ENCODE results near the gene CREB3L2. TPM values are rescaled to one million over a fixed set of nuclear protein-coding genes. Genes with fewer than 3 reads are reported as not detected.

The CREB3L2 gene
- total and polyA plus RNA-seq, 2 of the 4 experiments (the other 2 are of a cell fraction): 42.3 to 57.9 TPM

GRCh38 chr7:137947046-137947445 lies 54.8 kb downstream of the CREB3L2 start:
- peaks cover 41 to 86% of the 10 kb centered on the region in 2 experiments for H3K79me1 ChIP-seq (ENCODE audit: low read depth in 1 of 2, low read length in 2 of 2)
- H2AK5ac ChIP-seq (ENCODE audit: low read depth, low read length): no peak overlapping the region
- no peak for ATAC-seq (ENCODE audit: low read depth)
- ChIA-PET CTCF (no interaction called here), POLR2A (ENCODE audit: unreplicated experiment) (no interaction called here)
- no peak overlapping the region for H2BK20ac ChIP-seq (ENCODE audit: low read depth, low read length)
- H3K9me1 ChIP-seq (ENCODE audit: insufficient read depth, low read length): peaks cover 11% of the 10 kb centered on the region
- H3K9ac ChIP-seq (ENCODE audit: low read depth, low read length): no peak overlapping the region
- no peak overlapping the region for H3K27ac ChIP-seq (ENCODE audit: insufficient read depth, low read length)
- H4K5ac ChIP-seq (ENCODE audit: low read depth, low read length): no peak overlapping the region
- H3K4ac ChIP-seq (ENCODE audit: low read depth, low read length): no peak overlapping the region
- no peaks in the 10 kb centered on the region for H3K27me3 ChIP-seq (ENCODE audit: control insufficient read depth, insufficient read depth, low read length)
- in situ Hi-C loops (cut with MboI; ENCODE audit: low sequenced_read_pairs): no loop called here
- DNase-seq: no peak
- no peak overlapping the region for H2BK120ac ChIP-seq (ENCODE audit: low read depth, low read length)
- no peak overlapping the region for H2AK9ac ChIP-seq (replicated peaks; ENCODE audit: low read depth, low read length, poor library complexity)
- no peak overlapping the region for H4K91ac ChIP-seq (ENCODE audit: insufficient read depth, low read depth, low read length)
- TF ChIP-seq MAFK (IDR thresholded peaks at IDR 0.05; ENCODE audit: low read depth, low read length) (no peak), MXI1 (IDR thresholded peaks at IDR 0.05; ENCODE audit: borderline replicate concordance, low read depth, low read length) (no peak), ELK1 (IDR thresholded peaks at IDR 0.05; ENCODE audit: borderline replicate concordance, low read depth, low read length) (no peak), RFX5 (IDR thresholded peaks at IDR 0.05; ENCODE audit: low read depth, low read length) (no peak), MAZ (IDR thresholded peaks at IDR 0.05; ENCODE audit: borderline replicate concordance, low read depth, low read length) (no peak), RAD21 (IDR thresholded peaks at IDR 0.05; ENCODE audit: low read length) (no peak), USF2 (IDR thresholded peaks at IDR 0.05; ENCODE audit: low read depth, low read length) (no peak), SMC3 (IDR thresholded peaks at IDR 0.05; ENCODE audit: low read depth, low read length) (no peak), NFE2L2 (IDR thresholded peaks at IDR 0.05; ENCODE audit: low read depth, low read length) (no peak), CTCF (conservative IDR thresholded peaks at IDR 0.05; ENCODE audit: low read depth, low read length) (no peak), CHD1 (IDR thresholded peaks at IDR 0.05; ENCODE audit: low read depth, low read length) (no peak), RCOR1 (IDR thresholded peaks at IDR 0.05; ENCODE audit: insufficient replicate concordance, low read length) (no peak)
- no peak overlapping the region for H2BK15ac ChIP-seq (ENCODE audit: low read depth, low read length)
- no peak overlapping the region for H2AFZ ChIP-seq (replicated peaks; ENCODE audit: low read length, poor library complexity)
- H3K4me3 ChIP-seq (ENCODE audit: insufficient read depth, low read depth, low read length): no peak overlapping the region
- H2BK5ac ChIP-seq (ENCODE audit: low read depth, low read length, poor library complexity, severe bottlenecking): no peak overlapping the region
- intact Hi-C loops (cut with micrococcal nuclease): no loop called here
- no CpG with 5 or more reads among the region's 7 CpGs for WGBS, 2 experiments (ENCODE audit: extremely low coverage in 2 of 2, insufficient read length in 1 of 2)
- H3K14ac ChIP-seq (replicated peaks; ENCODE audit: low read depth, low read length): no peak overlapping the region
- H4K20me1 ChIP-seq (ENCODE audit: insufficient read depth, low read length): peaks cover 62% of the 10 kb centered on the region
- H3K56ac ChIP-seq (ENCODE audit: extremely low read depth, insufficient read depth, low read length): no peak overlapping the region
- peaks cover 16% of the 10 kb centered on the region for H3K4me1 ChIP-seq (ENCODE audit: control insufficient read depth, insufficient read depth, low read length)
- no TSS peak for BruUV-seq (replicated peaks)
- no peaks in the 10 kb centered on the region for H3K9me3 ChIP-seq (ENCODE audit: control insufficient read depth, insufficient read depth, low read length)
- H3K36me3 ChIP-seq (ENCODE audit: control insufficient read depth, insufficient read depth, low read length): peaks cover 3% of the 10 kb centered on the region
- no peak overlapping the region for H4K8ac ChIP-seq (ENCODE audit: low read depth in 2 of 2, low read length in 2 of 2)
- no peak overlapping the region for H3K23ac ChIP-seq (ENCODE audit: low read depth, low read length)
- no peak overlapping the region for H3K18ac ChIP-seq (ENCODE audit: low read depth, low read length)
- dilution Hi-C loops (cut with HindIII; ENCODE audit: low sequenced_read_pairs, unreplicated experiment): no loop called here
- H3K4me2 ChIP-seq (ENCODE audit: low read depth, low read length): no peak overlapping the region
